Measurements from ENCODE around the gene VSNL1. TPM values are rescaled to one million over a fixed set of nuclear protein-coding genes. Genes with fewer than 3 reads are reported as not detected.

Gene VSNL1
- total RNA-seq, 4 donors from 2014 or later, result 0.65 TPM; not detected in 3

DNA sequence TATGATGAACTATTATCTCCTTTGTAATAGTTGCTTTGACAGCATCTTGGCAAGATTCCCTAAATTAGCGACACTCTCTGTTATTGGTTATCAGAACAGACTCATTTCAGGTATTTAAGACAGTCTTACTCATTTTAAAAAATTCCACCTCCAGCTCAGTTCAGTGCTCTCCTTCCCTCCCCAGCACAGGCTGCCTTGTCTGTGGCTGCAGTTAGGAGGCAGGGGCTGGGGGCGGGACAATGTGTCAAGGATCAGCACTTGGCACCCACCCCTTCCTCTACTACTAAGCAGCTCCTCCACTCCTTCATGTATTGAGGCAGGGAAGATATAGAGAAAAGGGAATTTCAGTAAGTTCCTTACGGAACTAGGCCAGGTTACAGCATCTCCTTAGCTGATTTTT, 85.0 kb downstream of the VSNL1 start:
- ATAC-seq (ENCODE audit: low FRiP score), result no peak
- DNase-seq (ENCODE audit: low spot score), result no peak
- TF ChIP-seq CTCF (IDR thresholded peaks at IDR 0.05), result no peak

- ATAC-seq (ENCODE audit: low FRiP score), result no peak
- no peak for TF ChIP-seq CTCF (IDR thresholded peaks at IDR 0.05)
- DNase-seq (ENCODE audit: low spot score), result no peak
These were observed 86.5 kb downstream of the VSNL1 start for GRCh38 chr2:17626986-17627385.

- TF ChIP-seq CTCF (IDR thresholded peaks at IDR 0.05), result no peak
- ATAC-seq (ENCODE audit: low FRiP score), result no peak
- no peak for DNase-seq (ENCODE audit: low spot score)
These were observed 86.9 kb downstream of the VSNL1 start for GRCh38 chr2:17627434-17627833.

GRCh38 chr2:17628349-17629261, 88.1 kb downstream of the VSNL1 start:
- DNase-seq (ENCODE audit: low spot score) (no peak), ATAC-seq (ENCODE audit: low FRiP score) (no peak)
- TF ChIP-seq CTCF (IDR thresholded peaks at IDR 0.05), result no peak

DNA sequence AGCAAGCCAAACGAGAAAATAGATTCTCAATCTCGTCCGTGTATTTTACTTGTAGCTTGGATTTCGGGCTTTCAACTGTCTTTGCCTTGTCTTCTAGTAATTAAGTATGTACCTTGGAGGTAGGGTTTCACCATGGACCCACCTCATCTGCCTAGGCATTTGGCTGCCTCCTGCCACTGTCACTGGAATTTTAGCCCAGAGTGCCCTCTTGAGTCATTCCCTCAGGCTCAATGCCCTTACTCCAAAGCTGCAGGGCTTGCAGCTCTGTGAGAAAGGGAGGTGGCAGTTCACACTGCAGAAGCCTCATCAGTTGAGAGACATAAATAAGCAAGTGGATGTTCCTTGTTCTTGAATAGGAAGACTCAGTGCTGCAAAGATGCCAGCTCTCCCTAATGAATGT, 89.6 kb downstream of the VSNL1 start:
- DNase-seq (ENCODE audit: low spot score), result no peak
- no peak for ATAC-seq (ENCODE audit: low FRiP score)
- no peak for TF ChIP-seq CTCF (IDR thresholded peaks at IDR 0.05)

DNA sequence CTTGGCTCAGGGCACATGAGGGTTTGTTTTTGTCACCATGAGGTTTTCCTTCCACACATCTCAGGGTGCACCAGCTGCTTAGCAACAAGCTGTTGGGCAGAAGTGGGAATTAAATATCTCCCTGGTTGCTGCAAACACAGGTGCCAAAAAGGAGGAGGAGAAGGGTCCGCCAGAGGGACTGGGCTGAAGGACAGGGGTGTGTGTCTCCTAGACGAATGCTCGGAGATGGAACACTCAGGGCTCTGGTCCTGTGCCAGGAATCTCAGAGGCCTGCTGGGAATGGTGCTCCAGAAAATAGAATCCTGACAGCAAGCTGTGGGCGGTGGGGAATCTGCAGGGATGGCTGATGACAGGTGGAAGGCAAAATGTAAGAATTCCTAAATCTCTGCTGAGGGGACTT, 94.5 kb downstream of the VSNL1 start:
- ATAC-seq (ENCODE audit: low FRiP score) (no peak), DNase-seq (ENCODE audit: low spot score) (no peak)
- TF ChIP-seq CTCF (IDR thresholded peaks at IDR 0.05), result no peak

DNA sequence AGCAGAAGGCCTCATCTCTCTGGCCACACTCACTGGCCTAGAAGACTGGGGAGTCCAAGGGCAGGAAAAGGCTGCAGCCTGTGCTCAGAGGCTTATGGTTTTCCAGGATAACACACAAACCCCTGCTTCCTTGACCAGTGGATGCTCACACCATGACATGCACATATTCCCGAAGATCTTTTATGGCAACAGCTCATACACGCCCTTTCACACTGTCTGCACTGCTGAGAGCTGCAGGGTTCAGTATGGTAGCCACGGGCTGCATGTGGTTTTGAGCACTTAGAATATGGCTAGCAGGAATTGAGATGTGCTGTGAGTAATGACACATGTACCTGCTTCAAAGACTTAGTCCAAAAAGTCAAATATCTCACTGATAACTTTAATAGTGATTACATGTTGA, 95.8 kb downstream of the VSNL1 start:
- DNase-seq (ENCODE audit: low spot score), result no peak
- ATAC-seq (ENCODE audit: low FRiP score), result no peak
- TF ChIP-seq CTCF (IDR thresholded peaks at IDR 0.05), result no peak
